HL-60 (cell line): Measurements from ENCODE around the gene TNNC1.

Source experiments
- DNase-seq, 2 experiments: peaks; one replicate each; pipeline ENCODE4 v3.0.0-alpha.2; 2010 to 2020; ENCODE audit warnings: low read depth in 1 of 2, low spot score in 1 of 2
- H3K27ac ChIP-seq: fragments of 250-450 bp; sonication (Bioruptor Pico); replicated peaks from 2 replicates; pipeline ENCODE4 v1.5.1; 2020; ENCODE audit warnings: mild to moderate bottlenecking, moderate library complexity
- H3K27me3 ChIP-seq: fragments of 250-450 bp; sonication (Bioruptor Pico); 2 replicates; pipeline ENCODE4 v1.5.1; 2021; ENCODE audit warnings: mild to moderate bottlenecking, moderate library complexity; ENCODE audit not compliant: insufficient read depth, poor library complexity, severe bottlenecking
- H3K4me3 ChIP-seq: replicated peaks from 2 replicates; pipeline ENCODE4 v1.5.1; 2011; ENCODE audit warnings: mild to moderate bottlenecking, control low read depth, low read length; ENCODE audit not compliant: insufficient read depth
- GABPA ChIP-seq: IDR thresholded peaks from 2 replicates; pipeline ENCODE4 v1.6.1; 2012; ENCODE audit warnings: low read depth
- POLR2AphosphoS5 ChIP-seq: IDR thresholded peaks from 2 replicates; pipeline ENCODE4 v1.6.1; 2012; ENCODE audit warnings: low read depth
- SPI1 ChIP-seq: IDR thresholded peaks from 2 replicates; pipeline ENCODE4 v1.6.1; 2012; ENCODE audit warnings: low read depth, mild to moderate bottlenecking, borderline replicate concordance
- TF ChIP-seq, protein P1 (sequence below): IDR thresholded peaks from 2 replicates; pipeline ENCODE4 v1.6.1; 2012; ENCODE audit warnings: low read depth; ENCODE audit not compliant: insufficient replicate concordance
- TF ChIP-seq, protein P2 (sequence below): IDR thresholded peaks from one replicate; pipeline ENCODE4 v1.5.1; 2011; ENCODE audit warnings: low read length, control low read depth, inconsistent platforms; ENCODE audit not compliant: insufficient read depth

TNNC1 gene

DNA sequence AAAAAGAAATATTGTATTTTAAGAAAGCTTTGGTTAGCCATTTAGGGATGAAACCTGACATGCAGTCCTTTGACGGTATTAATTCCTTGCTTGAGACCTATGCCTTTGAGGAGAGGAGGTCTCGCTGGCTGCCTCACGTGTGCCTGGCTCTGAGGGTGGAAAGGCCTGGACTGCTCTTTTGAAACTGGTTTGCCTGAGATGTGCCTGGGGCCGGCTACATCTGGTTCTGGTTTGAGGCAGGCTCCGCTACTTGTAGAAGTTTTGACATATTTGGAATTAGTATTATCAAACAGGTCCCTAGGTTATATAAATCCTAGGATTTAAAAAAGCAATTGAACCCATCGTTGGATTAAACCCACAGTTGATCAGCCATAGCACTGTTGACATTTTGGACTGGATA, 8.0 kb upstream of the TNNC1 start:
- no peaks in the 10 kb centered on the region for H3K27me3 ChIP-seq
- no peak overlapping the region for H3K4me3 ChIP-seq
- DNase-seq: no peak
- no peak overlapping the region for H3K27ac ChIP-seq
- TF ChIP-seq, protein P1, sequence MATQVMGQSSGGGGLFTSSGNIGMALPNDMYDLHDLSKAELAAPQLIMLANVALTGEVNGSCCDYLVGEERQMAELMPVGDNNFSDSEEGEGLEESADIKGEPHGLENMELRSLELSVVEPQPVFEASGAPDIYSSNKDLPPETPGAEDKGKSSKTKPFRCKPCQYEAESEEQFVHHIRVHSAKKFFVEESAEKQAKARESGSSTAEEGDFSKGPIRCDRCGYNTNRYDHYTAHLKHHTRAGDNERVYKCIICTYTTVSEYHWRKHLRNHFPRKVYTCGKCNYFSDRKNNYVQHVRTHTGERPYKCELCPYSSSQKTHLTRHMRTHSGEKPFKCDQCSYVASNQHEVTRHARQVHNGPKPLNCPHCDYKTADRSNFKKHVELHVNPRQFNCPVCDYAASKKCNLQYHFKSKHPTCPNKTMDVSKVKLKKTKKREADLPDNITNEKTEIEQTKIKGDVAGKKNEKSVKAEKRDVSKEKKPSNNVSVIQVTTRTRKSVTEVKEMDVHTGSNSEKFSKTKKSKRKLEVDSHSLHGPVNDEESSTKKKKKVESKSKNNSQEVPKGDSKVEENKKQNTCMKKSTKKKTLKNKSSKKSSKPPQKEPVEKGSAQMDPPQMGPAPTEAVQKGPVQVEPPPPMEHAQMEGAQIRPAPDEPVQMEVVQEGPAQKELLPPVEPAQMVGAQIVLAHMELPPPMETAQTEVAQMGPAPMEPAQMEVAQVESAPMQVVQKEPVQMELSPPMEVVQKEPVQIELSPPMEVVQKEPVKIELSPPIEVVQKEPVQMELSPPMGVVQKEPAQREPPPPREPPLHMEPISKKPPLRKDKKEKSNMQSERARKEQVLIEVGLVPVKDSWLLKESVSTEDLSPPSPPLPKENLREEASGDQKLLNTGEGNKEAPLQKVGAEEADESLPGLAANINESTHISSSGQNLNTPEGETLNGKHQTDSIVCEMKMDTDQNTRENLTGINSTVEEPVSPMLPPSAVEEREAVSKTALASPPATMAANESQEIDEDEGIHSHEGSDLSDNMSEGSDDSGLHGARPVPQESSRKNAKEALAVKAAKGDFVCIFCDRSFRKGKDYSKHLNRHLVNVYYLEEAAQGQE: no peak
- no peak for TF ChIP-seq GABPA
- TF ChIP-seq SPI1: no peak
- TF ChIP-seq POLR2AphosphoS5: no peak
- TF ChIP-seq, protein P2, sequence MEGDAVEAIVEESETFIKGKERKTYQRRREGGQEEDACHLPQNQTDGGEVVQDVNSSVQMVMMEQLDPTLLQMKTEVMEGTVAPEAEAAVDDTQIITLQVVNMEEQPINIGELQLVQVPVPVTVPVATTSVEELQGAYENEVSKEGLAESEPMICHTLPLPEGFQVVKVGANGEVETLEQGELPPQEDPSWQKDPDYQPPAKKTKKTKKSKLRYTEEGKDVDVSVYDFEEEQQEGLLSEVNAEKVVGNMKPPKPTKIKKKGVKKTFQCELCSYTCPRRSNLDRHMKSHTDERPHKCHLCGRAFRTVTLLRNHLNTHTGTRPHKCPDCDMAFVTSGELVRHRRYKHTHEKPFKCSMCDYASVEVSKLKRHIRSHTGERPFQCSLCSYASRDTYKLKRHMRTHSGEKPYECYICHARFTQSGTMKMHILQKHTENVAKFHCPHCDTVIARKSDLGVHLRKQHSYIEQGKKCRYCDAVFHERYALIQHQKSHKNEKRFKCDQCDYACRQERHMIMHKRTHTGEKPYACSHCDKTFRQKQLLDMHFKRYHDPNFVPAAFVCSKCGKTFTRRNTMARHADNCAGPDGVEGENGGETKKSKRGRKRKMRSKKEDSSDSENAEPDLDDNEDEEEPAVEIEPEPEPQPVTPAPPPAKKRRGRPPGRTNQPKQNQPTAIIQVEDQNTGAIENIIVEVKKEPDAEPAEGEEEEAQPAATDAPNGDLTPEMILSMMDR: no peak

DNA sequence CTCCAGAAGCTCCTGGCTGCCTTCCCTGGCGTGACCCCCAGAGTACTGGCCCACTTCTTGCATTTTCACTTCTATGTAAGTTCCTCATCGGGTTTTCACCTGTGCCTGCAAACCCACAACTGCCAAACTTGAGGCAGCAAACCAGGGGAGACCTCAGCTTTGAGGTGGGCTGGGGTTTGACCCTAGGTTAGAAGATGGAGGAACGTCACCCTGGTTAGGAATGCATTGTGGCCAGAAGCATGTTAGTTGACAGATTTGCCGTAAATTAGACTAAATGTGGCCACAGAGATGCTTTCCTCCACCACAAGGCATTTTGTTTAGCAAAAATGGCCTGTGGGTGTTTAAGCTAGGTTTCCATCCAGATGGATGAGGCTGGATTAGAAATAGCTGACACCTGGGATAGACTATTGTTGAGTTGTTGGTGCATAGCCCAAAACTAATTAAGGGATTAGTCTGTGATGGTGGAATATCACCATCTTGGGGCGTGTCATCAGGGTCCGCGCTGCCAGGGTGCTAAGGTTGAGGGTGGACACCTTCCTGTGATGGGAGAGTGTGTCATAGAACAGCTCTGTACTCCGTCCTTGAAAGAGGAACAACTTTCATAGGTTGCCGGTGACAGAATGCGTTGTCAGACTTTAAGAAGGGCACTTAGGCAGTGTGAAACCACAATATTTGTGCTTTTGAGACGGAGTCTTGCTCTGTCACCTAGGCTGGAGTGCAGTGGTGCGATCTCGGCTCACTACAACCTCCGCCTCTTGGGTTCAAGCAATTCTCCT, 5.1 kb upstream of the TNNC1 start:
- no peak for DNase-seq
- no peak overlapping the region for H3K27ac ChIP-seq
- H3K4me3 ChIP-seq: no peak overlapping the region
- TF ChIP-seq SPI1 (no peak), GABPA (no peak), POLR2AphosphoS5 (no peak)
- TF ChIP-seq, protein P1: no peak
- TF ChIP-seq, protein P2: no peak
- no peaks in the 10 kb centered on the region for H3K27me3 ChIP-seq

DNA sequence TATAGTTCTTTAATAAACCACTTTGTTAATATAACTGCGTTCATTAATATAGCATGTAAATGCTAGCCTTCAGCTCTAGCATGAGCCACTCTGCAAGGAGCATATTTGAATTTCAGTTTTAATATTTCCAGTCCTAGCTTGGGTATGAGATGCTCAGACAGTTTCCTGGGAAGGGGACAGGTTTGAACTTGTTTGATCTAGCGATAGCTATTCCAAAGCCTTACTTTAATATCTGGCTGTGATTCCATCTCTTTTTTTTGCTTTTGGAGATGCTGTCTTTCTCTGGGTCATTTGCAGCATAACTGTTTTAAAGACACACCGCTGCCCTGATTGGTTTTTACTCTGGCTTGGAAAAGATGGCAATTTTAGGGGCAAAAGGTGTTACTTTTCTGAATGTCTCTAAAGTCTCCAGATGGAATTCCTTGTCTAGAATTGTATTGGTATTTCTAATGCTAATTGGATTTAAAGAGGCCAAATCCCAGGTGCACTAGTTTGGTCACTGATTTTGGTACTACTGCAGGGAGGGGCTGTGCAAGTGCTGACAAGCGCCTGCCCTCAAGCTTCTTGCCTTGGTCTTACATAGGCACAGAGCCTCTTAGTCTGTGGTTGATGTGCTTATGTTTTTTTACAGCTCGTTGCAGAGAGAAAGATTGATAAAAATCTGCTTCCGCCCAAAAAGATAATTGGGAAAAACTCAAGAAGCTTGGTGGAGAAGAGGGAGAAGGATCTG, 4.4 kb upstream of the TNNC1 start:
- Histone ChIP-seq H3K4me3 (no peak overlapping the region), H3K27me3 (no peaks in the 10 kb centered on the region), H3K27ac (no peak overlapping the region)
- DNase-seq: no peak
- TF ChIP-seq POLR2AphosphoS5: no peak
- no peak for TF ChIP-seq SPI1
- TF ChIP-seq, protein P2: no peak
- TF ChIP-seq, protein P1: no peak
- TF ChIP-seq GABPA: no peak
